Activated CD4-positive, CD25-positive, alpha-beta regulatory T cell treated with anti-CD3 and anti-CD28 coated beads, Interleukin-2, amount 50 U/mL, for 16 hours (primary cell): ENCODE results near the gene VWCE.

Source experiments
- DNase-seq: peaks from one replicate; pipeline ENCODE4 v3.0.0-alpha.2; 2020; ENCODE audit warnings: low read depth, low spot score

Gene VWCE

DNA sequence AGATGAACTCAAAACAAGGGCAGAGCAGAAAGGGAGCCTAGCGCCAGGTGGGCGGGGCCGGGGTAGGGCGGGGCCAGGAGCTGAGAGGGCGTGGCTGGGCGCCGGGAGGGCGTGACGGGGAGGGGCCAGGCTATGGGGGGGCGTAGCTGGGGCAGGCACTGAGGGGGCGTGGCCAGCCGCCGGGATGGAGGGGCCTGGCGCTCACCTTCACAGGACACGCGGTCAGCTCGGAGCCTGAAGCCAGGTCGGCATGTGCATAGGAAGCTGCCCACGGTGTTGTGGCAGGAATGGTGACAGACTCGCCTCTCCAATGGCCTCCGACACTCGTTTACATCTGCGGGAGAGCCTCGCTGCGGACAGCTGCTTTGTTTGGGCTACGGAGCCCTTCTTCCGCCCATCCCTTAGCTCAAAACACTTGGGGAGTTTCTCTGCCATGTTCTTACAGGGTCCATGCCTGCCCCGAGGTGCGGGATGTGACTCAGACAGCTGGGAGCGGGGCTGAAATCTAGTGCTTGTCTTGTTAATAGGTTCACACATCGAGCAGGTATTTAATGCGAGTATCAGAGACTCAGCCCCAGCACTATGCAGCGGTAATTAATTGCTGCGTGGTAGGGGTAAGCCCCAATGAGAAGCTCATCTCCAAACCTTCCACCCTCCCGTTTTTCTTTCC is 13.4 kb downstream of the VWCE start:
- no peak for DNase-seq

DNA sequence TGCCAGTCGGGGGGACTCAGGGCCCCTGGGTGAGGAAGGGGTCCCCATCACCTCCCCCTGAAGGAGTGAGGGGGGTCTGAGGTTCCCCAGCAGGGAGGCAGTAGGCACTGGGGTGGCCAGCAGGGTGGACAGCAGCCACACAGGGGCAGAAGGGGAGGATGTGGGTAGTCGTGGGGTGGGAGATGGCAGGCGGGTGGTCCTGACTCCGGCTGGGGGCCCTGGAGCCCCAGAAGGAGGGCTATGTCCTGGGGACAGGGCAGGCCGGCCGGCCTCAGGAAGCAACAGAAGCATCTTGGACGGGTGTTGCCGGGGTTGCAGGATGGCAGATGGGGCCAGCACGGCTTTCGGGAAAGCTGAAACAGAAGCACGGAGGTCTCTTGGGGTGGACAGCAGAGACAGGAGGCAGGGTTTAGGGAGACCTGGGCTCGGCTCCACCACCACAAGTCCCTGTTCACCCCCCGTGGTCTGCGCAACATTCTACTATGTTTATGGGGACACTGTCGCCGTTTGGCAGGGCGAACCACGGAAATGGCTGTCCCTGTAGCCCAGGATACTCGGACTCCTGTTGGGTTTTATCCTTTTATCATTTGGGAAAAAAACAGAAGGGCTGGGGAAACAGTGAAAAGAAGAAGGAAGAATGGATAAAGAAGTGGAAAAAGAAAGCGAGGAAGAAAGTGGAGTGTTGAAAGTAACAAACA is 14.1 kb downstream of the VWCE start:
- DNase-seq: no peak

DNA sequence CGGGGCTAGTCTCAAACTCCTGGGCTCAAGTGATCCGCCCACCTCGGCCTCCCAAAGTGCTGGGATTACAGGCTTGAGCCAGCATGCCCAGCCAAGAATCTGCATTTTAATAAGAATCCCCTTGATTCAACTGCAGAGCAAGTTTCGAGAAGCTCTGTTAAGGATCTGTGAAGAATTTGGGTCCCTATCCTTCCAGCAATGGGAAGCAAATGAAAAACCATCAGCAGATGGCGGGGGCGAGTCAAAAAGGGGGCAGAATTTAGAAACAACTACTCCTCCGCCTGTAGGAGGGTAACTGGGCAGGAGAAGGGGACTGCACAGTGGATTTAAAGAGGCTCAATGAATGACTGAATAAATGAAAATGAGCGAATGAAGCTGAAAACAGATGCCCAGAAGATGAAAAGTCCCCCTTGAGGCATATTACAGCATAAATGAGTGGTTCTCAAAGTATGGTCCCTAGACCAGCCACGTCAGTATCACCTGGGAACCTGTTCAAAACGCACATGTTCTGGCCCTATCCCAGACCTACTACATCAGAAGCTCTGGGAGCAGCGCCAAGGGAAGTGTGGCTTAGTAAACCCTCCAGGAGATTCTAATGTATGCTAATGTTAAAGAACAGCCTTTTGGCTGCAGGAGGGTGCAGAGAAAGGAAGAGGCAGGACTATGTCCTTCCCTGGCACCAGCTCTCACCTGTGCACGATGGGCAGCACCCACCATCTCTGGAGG is 15.0 kb downstream of the VWCE start:
- no peak for DNase-seq

DNA sequence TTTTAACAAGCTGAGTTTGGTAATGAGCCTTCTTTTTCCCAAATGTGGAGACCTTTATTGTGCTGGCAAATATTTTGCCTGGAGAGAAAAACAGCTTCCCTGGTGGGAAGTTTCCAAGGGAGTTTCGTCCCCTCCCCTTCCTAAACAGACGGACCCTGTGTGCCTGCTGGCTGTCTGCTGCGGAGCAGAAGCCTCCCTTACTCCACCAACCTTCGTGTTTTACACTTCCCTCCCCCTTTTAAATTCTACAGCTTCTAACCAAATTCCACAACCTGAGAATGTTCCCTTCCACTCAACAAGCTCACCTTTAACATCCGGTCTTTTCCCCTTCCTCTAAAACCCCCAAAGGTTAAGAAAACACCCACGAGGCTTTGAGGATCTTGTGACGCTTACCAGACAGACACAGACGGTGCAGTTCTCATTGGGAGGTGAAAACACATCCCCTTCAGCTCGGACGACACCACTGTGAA is 17.1 kb downstream of the VWCE start:
- no peak for DNase-seq

DNA sequence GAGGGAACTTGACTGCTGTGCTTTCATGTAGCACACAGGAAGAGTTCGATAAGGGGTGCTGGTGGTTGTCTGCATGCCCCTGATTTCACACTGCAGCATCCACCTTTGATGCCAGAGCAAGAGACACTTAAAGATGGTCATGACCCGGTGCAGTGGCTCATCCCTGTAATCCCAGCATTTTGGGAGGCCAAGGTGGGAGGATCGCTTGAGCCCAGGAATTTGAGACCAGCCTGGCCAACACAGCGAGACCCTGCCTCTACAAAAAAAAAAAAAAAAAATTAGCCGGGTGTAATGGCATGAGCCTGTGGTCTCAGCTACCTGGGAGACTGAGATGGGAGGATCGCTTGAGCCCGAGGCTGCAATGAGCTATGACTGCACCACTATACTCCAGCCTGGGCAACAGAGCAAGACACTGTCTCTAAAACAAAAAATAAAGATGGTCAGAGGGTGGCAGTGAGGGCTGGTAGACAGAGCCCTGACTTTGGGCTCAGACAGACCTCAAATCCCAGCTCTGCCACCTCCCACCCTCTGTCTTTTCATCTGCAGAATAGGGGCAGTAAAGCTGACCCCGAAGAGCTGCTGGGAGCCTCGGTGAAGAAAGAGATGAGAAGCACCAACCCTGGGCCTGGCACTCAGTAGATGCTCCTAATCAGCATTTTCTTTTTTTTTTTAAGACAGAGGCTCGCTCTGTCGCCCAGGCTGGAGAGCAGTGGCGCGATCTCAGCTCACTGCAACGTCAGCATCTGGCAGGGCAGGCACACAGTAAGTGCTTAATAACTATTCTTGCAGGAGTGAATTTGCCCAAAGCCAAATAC is 17.7 kb downstream of the VWCE start:
- DNase-seq: no peak

DNA sequence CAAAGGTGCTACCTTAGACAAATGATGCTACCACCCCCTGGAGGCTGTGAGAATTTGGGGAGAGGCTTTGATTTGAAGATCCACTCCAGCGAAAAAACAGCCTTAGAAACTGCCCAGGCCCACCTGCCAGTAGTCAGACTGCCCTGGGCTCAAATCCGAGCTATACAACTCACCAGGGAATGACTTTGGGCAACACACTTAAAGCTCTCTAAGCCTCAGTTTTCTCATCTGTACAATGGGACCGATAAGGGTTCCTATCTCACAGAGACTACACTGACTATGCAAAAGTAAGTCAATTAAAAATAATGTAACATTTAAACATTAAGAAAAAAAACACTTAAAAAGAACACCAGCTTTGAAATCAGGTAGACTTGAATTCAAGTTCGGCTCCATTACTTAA is 19.9 kb downstream of the VWCE start:
- DNase-seq: no peak

DNA sequence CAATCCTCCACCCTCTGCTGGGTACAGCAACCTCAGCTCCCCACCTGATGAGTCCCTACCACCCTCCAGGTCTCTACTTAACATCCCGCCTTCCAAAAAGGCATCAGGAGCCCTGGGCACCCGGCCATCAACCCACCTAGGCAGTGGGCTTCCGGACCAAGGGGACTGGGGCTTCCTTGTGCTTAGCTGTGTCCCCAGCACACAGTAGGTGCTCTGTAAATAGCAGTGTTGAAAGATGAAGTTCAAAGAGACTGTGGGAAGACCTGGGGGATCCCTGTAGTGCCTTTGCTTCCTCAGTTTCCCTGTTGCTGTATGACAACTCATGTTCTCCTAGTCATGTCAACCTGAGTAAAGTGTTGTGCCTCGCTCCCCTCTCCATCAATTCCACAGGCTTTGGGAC is 21.0 kb downstream of the VWCE start:
- DNase-seq: no peak

DNA sequence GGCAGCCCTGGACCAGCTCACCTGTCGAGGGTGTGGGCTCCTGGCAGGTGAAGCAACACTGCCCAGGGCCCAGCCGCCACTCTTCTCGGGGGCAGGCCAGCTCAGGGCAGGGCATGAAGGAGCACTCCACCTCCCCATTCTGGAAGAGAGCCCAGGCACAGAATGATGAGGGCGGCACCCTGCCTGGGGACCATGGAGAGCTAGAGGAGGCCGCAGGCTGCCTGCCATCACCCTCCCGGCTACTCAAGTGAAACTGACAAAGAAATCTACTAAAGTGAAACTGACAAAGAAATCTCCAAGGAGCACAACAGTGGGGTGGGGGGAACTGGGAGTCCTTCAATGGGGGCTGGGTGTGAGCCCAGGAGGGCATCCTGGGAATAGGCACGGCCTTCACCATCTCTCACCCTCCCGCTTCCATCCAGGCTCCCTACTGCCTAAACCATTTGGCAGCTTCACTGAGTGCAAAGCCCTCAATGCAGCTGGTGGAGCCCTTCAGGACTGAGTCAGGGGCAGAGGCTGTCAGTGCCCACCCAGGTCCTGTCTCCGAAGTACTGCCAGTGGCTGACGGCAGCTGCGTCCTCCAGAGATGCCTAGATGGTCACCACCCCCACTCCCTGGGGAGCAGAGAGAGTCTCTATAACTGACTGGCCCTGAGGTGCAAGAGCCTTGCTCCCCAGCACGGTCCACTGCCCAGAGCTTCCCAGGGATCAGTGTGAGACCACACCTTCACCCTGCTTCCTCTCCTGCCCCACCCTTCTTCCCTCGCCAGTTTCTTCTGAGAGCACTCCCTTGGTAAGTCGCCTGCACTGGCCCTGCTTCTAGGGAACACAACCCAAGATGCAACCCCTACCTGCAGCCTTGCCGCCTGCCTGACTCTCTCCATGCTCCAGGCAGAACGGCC is 21.7 kb downstream of the VWCE start:
- DNase-seq: no peak

DNA sequence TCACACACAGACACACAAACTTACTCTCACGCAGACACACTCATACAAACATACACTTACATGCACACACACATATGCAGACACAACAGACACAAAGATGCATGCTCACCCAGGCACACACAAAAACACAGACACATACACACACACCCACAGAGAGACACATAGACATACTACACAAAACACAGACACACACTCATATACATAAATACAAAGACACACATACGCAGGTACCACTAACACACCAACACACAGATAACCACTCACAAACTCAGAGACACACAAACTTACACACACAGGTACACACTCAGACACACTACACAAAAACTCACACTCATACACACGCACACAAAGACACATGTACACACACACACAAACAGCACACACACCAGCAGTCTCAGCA is 22.4 kb downstream of the VWCE start:
- no peak for DNase-seq

DNA sequence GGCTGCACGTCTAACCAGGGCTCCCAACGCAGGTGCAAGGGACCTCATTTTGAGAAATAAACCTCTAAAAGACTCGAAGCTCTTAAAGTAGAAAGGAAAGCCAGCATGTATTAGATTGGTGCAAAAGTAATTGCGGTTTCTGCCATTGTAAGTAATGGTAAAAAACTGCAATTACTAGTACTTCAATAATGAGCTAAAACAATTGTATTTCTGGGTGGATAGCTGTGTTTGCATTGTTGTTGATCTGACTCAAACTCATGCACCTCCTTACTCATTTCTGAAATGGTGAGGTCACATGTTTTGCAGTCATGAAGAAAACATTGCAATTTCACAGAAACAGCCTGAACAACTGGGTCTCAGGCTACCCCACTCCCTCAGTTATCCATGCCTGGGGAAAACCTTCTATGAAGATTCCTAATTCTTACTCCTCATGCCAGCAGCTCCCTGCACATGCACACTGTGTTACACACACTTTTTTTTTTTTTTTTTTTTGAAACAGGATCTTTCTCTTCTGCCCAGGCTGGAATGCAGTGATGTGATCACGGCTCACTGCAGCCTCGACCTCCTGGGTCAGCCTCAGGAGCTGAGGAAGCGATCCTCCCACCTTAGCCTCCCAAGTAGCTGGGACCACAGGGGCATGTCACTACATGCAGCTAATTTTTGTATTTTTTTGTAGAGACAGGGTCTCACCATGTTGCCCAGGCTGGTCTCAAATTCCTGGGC is 24.6 kb downstream of the VWCE start:
- no peak for DNase-seq

DNA sequence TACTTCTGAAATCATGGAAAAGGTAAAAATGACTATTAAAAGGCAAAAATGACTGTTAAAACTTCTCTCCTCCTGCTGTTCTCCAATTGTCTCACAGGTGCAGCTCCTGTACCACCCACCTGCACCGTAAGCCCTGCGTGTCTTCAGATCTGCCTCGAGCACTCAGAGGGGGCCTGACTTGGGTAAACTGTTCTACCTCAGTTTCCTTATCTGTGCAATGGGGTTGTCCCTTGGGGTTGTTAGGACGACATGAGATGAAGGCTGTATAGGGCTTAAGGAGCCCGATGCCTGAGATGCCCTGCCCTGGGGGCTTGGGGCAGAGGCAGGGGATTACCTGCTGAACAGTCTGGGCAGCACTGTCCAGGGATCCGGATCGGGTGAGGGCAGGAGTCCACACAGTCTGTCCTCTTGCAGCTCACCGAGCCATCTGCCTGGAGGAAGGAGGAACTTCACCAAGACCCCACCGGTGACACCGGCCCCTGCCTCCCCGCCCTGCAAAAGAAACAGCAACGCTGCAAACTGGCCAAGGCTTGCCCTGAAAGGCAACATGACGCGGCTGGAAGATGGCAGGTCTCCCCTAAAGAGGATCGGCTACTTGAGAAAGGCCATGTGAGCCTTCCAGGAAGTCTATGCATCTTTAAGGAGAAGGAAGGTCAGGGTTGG is 26.4 kb downstream of the VWCE start:
- DNase-seq: no peak

DNA sequence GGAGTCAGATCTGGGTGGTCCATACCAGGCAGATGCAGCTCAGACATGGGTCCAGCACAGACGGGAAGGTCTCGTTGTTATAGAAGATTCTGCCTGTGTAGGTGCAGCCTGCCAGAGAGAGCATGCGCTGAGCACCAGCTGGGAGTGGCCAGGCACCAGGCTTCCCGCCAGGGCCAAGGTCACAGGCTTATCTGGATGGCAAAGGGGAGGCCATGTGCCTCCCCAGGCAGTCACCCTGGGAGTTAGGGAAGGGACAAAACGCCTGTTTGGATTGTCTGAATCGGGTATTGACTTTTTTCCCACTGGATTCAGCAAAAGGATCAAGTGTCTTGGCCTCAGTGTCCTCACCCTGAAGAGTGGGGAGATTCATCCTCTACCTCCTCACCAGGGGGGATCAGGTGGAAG is 27.7 kb downstream of the VWCE start:
- no peak for DNase-seq

DNA sequence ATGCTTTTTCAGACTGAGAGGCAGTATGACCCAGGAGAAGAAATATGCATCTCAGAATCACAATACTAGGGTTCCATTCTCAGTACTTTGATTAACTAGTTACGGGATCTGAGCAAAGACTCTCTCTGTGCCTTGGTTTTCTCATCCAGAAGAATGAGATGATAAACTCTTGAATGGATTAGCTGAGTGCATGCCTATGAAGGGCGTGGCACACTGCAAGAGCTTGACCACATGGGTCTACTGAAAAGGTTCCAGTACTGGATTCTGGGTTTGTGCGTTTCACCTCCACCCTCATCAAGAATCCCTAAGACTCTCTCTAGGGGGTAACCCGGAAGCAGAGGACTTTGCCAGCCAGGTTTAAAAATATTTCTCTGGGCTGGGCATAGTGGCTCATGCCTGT is 28.5 kb downstream of the VWCE start:
- no peak for DNase-seq

DNA sequence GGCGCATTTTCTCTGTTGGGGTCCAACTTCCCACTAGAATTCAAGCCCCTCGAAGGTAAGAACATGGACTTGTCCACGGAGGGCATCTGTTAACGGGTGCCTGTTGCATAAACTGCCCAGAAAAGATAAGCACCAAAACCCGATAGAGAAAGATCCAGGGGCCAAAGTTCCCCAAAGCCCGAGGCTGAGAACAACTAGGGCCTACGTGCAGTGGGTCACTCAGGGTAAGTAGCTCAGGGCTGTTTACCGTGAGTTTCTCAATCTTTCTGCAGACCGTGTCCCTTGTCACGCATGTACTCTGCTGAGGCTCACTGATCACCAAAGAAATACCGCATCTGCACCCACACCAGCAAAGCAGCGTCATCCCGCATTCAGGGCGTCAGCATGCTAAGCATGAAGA is 29.8 kb downstream of the VWCE start:
- no peak for DNase-seq

DNA sequence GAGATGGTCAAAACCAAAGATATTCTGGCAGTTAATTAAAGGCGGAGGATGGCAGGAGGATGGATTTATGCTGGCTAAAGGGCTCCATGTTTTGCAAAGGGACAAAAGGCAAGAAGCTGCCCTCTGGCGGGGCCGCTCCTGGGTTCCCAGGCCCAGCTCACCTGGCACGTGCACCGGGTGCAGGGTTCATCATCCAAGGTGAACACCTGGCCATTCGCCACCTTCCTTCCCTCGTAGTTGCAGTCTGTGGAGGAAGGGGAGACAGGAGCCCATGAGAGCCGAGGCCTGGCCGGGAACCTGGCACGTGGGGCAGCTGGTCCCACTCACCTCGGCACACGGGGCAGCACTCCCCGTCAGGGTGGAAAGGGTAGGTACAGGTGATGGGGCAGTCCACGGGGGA is 30.3 kb downstream of the VWCE start:
- no peak for DNase-seq

DNA sequence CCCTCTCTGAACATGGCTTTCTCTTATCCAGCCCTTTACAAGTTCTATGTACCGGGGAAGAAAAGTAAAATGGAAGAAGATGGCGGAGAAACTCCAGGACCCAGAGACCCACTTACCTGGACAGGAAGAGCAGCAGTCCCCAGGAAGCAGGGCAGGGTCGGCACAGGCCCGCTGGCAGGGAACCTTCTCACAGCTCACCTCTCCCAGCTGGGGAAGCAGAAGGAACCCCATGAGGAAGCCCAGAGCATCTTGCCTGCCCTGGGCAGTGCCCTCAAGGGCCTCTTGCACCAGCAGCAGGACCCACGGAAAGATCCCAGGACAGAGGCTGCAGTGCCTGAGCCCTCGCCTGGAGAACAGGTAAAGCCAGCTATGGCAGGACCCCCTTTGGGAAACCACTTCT is 30.7 kb downstream of the VWCE start:
- DNase-seq: no peak

DNA sequence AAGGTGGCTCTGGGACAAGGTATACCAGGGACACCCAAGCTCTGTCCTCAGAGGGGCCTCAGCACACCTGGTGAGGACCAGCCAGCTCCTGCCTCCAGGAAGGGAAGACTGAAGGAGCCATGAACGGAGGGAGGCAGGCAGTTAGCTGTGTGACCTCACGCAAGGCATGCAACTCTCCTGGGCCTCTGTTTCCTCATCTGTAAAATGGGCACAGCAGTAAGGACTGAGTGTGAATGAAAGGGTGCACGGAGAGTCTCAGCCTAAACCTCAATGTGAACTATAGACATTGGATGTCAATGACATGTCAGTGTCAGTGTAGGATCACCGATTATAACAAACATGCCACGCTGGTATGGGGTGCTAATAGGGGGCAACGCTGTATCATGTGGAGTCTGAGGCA is 35.8 kb downstream of the VWCE start:
- DNase-seq: no peak

DNA sequence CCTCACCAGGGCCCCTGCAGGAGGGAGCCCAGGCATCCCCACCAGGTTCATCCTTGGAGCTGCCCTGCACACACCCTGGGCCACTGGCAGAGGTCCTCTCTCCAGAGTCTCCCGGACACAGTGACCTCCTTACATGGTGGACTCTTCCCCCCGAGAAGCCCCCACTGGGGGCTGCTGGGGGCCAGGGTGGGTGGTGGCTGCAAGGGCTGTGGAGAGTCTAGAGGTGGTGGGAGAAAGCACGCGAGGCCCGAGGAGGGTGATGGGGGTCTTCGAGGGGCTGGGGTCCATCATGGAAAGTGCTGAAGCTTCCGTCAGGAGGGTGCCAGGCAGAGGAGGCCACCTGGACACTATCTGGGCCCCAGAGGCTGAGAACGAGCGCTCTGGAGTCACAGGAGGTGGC is 36.6 kb downstream of the VWCE start:
- DNase-seq: no peak

DNA sequence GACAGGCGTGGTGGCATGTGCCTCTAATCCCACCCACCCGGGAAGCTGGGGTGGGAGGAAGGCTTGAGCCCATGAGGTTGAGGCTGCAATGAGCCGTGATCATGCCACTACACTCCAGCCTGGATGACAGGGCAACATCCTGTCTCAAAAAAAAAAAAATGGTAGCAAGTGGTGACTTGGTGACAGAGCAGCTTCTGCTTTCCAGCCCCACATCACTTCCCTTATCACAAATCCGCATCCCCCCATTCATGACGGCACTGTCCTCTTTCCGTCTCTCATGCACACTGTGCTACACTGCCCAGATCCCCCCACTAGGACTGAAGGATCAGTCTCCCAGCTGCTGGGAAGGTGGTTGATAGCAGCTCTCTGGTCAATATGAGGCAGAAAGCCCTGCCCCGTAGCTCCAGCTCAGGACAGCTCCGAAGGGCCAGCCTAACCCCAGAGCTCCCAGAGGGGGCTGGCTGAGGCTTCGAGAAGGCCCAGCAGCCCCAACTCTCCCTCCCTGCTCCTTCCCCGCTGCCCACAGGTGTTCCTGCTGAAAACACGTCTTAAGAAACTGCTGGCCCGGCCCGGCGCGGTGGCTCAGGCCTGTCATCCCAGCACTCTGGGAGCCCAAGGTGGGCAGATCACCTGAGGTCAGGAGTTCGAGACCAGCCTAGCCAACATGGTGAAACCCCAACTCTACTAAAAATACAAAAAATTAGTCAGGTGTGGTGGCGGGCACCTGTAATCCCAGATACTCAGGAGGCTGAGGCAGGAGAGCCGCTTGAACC is 38.2 kb downstream of the VWCE start:
- DNase-seq: no peak
